A549 (cell line): ENCODE data around the gene LMBR1L. TPM values are rescaled to one million over a fixed set of nuclear protein-coding genes. Genes with fewer than 3 reads are reported as not detected.

ENCODE experiments used
- ATAC-seq, 2 experiments: fragments of 200-7000 bp in 1 of 2; fragments of >200 bp in 1 of 2; cut with Nextera tagmentation in 1 of 2; cut with Tn5 transposase in 1 of 2; 3 replicates each; pipeline versions ENCODE4 v1.8.0 to v1.9.1; 2018 to 2020; ENCODE audit warnings: mild to moderate bottlenecking in 1 of 2, moderate library complexity in 1 of 2
- CTCF ChIA-PET: fragments of 300-600 bp; sonication (Branson Sonifier 250); formaldehyde crosslinking; extraction: SDS; loops from one replicate; lab custom pipeline; 2021; ENCODE audit warnings: antibody characterized with exemption, inconsistent platforms; lab: Yijun Ruan, JAX
- POLR2A ChIA-PET: fragments of 350-600 bp; formaldehyde crosslinking; extraction: SDS; loops from one replicate; lab custom pipeline; 2021; ENCODE audit warnings: antibody characterized with exemption, inconsistent platforms; lab: Yijun Ruan, JAX
- DNase-seq, 2 experiments: peaks; one replicate each; pipeline versions ENCODE4 v3.0.0 to v3.0.0-alpha.2; 2011 to 2016; ENCODE audit warnings: low read depth in 1 of 2, low spot score in 1 of 2
- FAIRE-seq: peaks from 2 replicates; lab custom pipeline; 2011; peaks lifted over from hg19 to GRCh38; lab: Jason Lieb, UNC
- H3K27ac ChIP-seq, 2 experiments: fragments of >200 bp; sonication (Bioruptor Twin); formaldehyde crosslinking; 3 replicates each; pipeline ENCODE4 v1.5.1; 2016 to 2017
- H3K4me1 ChIP-seq: fragments of >200 bp; sonication (Bioruptor Twin); formaldehyde crosslinking; 3 replicates; pipeline ENCODE4 v1.6.1; 2016
- H3K4me2 ChIP-seq: fragments of >200 bp; sonication (Bioruptor Twin); formaldehyde crosslinking; 3 replicates; pipeline ENCODE4 v1.6.1; 2016
- H3K4me3 ChIP-seq: fragments of >200 bp; sonication (Bioruptor Twin); formaldehyde crosslinking; 3 replicates; pipeline ENCODE4 v1.5.1; 2016
- H3K9me3 ChIP-seq: fragments of >200 bp; sonication (Bioruptor Twin); formaldehyde crosslinking; 3 replicates; pipeline ENCODE4 v1.6.1; 2016
- CBX8 ChIP-seq: fragments of 200-600 bp; sonication (generic); IDR thresholded peaks from 2 replicates; pipeline ENCODE4 v1.6.1; 2016
- CEBPB ChIP-seq, 2 experiments: fragments of >200 bp in 1 of 2; sonication (Bioruptor Twin) in 1 of 2; formaldehyde crosslinking in 1 of 2; IDR thresholded peaks; 2 replicates each; pipeline ENCODE4 v1.6.1; 2012 to 2016
- FOXS1 ChIP-seq: fragments of 250-450 bp; sonication (Bioruptor Pico); IDR thresholded peaks from 2 replicates; pipeline ENCODE4 v1.5.0; 2020; ENCODE audit warnings: mild to moderate bottlenecking, moderate library complexity
- GATA3 ChIP-seq: IDR thresholded peaks from 2 replicates; pipeline ENCODE4 v1.6.1; 2012; ENCODE audit warnings: borderline replicate concordance
- HOXA7 ChIP-seq: fragments of 250-450 bp; sonication (Bioruptor Pico); IDR thresholded peaks from 2 replicates; pipeline ENCODE4 v1.5.0; 2020; ENCODE audit warnings: mild to moderate bottlenecking, moderate library complexity
- HOXB5 ChIP-seq: fragments of 250-450 bp; sonication (Bioruptor Pico); IDR thresholded peaks from 2 replicates; pipeline ENCODE4 v1.5.0; 2020; ENCODE audit warnings: mild to moderate bottlenecking, moderate library complexity
- JUN ChIP-seq, 2 experiments: fragments of >200 bp; sonication (Bioruptor Twin); formaldehyde crosslinking; IDR thresholded peaks; 2 replicates in 1 of 2; 3 replicates in 1 of 2; pipeline ENCODE4 v1.6.1; 2016 to 2017
- KDM1A ChIP-seq: fragments of 200-600 bp; sonication (generic); IDR thresholded peaks from 2 replicates; pipeline ENCODE4 v1.6.1; 2016; ENCODE audit warnings: low read depth, mild to moderate bottlenecking
- MAFK ChIP-seq: fragments of 450-650 bp; IDR thresholded peaks from 2 replicates; pipeline ENCODE4 v1.6.1; 2014; ENCODE audit not compliant: partially characterized antibody
- MAZ ChIP-seq: fragments of 150-350 bp; IDR thresholded peaks from 2 replicates; pipeline ENCODE4 v1.6.1; 2014; ENCODE audit warnings: antibody characterized with exemption, low read depth, low read length, borderline replicate concordance
- MYC ChIP-seq: IDR thresholded peaks from 2 replicates; pipeline ENCODE4 v1.6.1; 2012; ENCODE audit warnings: mild to moderate bottlenecking, inconsistent platforms, low read length, improper control_type of control experiment, borderline replicate concordance
- PHF8 ChIP-seq: fragments of 200-600 bp; sonication (generic); IDR thresholded peaks from 2 replicates; pipeline ENCODE4 v1.6.1; 2016; ENCODE audit warnings: low read depth, mild to moderate bottlenecking, antibody characterized with exemption, moderate library complexity, borderline replicate concordance
- POLR2A ChIP-seq: IDR thresholded peaks from 2 replicates; pipeline ENCODE4 v1.6.1; 2012; ENCODE audit warnings: mild to moderate bottlenecking, low read length
- POLR2AphosphoS2 ChIP-seq: conservative IDR thresholded peaks from 2 replicates; pipeline ENCODE4 v1.6.1; 2012; ENCODE audit warnings: low read length, improper control_type of control experiment, inconsistent platforms
- RAD21 ChIP-seq, 2 experiments: fragments of >200 bp in 1 of 2; sonication (Bioruptor Twin) in 1 of 2; formaldehyde crosslinking in 1 of 2; IDR thresholded peaks in 1 of 2; conservative IDR thresholded peaks in 1 of 2; 2 replicates in 1 of 2; 3 replicates in 1 of 2; pipeline ENCODE4 v1.6.1; 2012 to 2018; ENCODE audit warnings: inconsistent platforms in 1 of 2
- RARB ChIP-seq: fragments of 250-450 bp; sonication (Bioruptor Pico); IDR thresholded peaks from 2 replicates; pipeline ENCODE4 v1.8.0; 2021; ENCODE audit warnings: mild to moderate bottlenecking, moderate library complexity
- REST ChIP-seq: fragments of 200-600 bp; sonication (generic); IDR thresholded peaks from 2 replicates; pipeline ENCODE4 v1.6.1; 2016; ENCODE audit warnings: antibody characterized with exemption, mild to moderate bottlenecking, moderate library complexity
- RFX5 ChIP-seq: fragments of 450-650 bp; IDR thresholded peaks from 2 replicates; pipeline ENCODE4 v1.7.1; 2014; ENCODE audit warnings: antibody characterized with exemption, mild to moderate bottlenecking, moderate library complexity
- SMC3 ChIP-seq: fragments of >200 bp; sonication (Bioruptor Twin); formaldehyde crosslinking; IDR thresholded peaks from 3 replicates; pipeline ENCODE4 v1.6.1; 2018; ENCODE audit warnings: inconsistent platforms
- TP53 ChIP-seq: fragments of 250-450 bp; sonication (Bioruptor Pico); IDR thresholded peaks from 2 replicates; pipeline ENCODE4 v1.5.0; 2021; ENCODE audit warnings: mild to moderate bottlenecking, moderate library complexity
- USF2 ChIP-seq: fragments of 450-650 bp; IDR thresholded peaks from 2 replicates; pipeline ENCODE4 v1.6.1; 2014; ENCODE audit warnings: antibody characterized with exemption
- ZC3H11A ChIP-seq: fragments of 450-650 bp; IDR thresholded peaks from 2 replicates; pipeline ENCODE4 v1.6.1; 2014; ENCODE audit warnings: antibody characterized with exemption, mild to moderate bottlenecking
- WGBS: methylation state at CpG from one replicate; pipeline ENCODE4 v1.1.6; 2017; ENCODE audit errors: missing lambda C conversion rate; 5-methylcytosine and 5-hydroxymethylcytosine counted together
- polyA plus RNA-seq, 4 experiments: library from polyadenylated mRNA; depleted of rRNA in 3 of 4; stranded (reverse); fragments of >200 nt; fragmentation: RNase III in 1 of 4; extraction: RNeasy Plus Mini Kit Qiagen cat#74134 plus additional on column Dnase treatment in 1 of 4; gene quantifications; 2 replicates in 3 of 4; 3 replicates in 1 of 4; pipeline ENCODE4 v1.2.3, GENCODE V29; 2011 to 2017
- TF ChIP-seq, protein P1 (sequence below): IDR thresholded peaks from 2 replicates; pipeline ENCODE4 v1.6.1; 2012; ENCODE audit warnings: low read depth, borderline replicate concordance
- TF ChIP-seq, protein P2 (sequence below): fragments of >200 bp; sonication (Bioruptor Twin); formaldehyde crosslinking; IDR thresholded peaks from 3 replicates; pipeline ENCODE4 v1.6.1; 2016
- TF ChIP-seq, protein P3 (sequence below): fragments of 150-350 bp; IDR thresholded peaks from 2 replicates; pipeline ENCODE4 v1.6.1; 2014; ENCODE audit warnings: low read depth, mild to moderate bottlenecking, low read length
- TF ChIP-seq, protein P4 (sequence below): IDR thresholded peaks from 2 replicates; pipeline ENCODE4 v1.6.1; 2012

The LMBR1L gene
- polyA plus RNA-seq, 2 of the 4 experiments (the other 2 are of a cell fraction) = 16.7 to 25.1 TPM

- peak in 1 of 2 experiments; percentile 41 for DNase-seq
- peaks cover 27% of the 10 kb centered on the region for H3K4me1 ChIP-seq
- no peak for FAIRE-seq
- no peak; a peak in 1 of 6 replicates for ATAC-seq
- peak overlapping the region; percentile 93 for H3K4me3 ChIP-seq
- WGBS = 22% methylated on average over 9 of the region's 9 CpGs
- H3K9me3 ChIP-seq = no peaks in the 10 kb centered on the region
- TF ChIP-seq TP53 (CRISPR knock-in tag) (no peak), USF2 (no peak), POLR2A (no peak), MAZ (no peak), KDM1A (no peak), MAFK (no peak), HOXB5 (no peak), POLR2AphosphoS2 (no peak), CEBPB (IDR thresholded peaks at IDR 0.05) (no peak), ZC3H11A (no peak), HOXA7 (no peak), FOXS1 (CRISPR knock-in tag) (no peak), RARB (CRISPR knock-in tag) (no peak), PHF8 (no peak)
- H3K27ac ChIP-seq = peak overlapping the region; percentile 99
- H3K4me2 ChIP-seq = peak overlapping the region; percentile 95
- ChIA-PET CTCF (interaction anchor here (0.9 to 6.6 kb wide), 11 partner anchors 8 to 133 kb away, joined by 3 to 115 read pairs (median 21); partner anchors contain the start of genes DHH, LMBR1L and TUBA1C), POLR2A (interaction anchor here (0.8 to 3.4 kb wide), 17 partner anchors 18 to 160 kb away, joined by 3 to 66 read pairs (median 7); partner anchors contain the start of genes LMBR1L, PRKAG1, RHEBL1 and TUBA1A)
Observed at GRCh38 chr12:49131894-49132461, 21.3 kb upstream of the LMBR1L start.

GRCh38 chr12:49131051-49131893 is 20.6 kb upstream of the LMBR1L start, which contains the start of gene TUBA1B:
Gene TUBA1B, minus strand, starts transcription at chr12:49131395. Its CDS starts 95 bp downstream, at chr12:49131300.
- FAIRE-seq (no peak), ATAC-seq (peak; percentile 84 to 87), DNase-seq (peak; percentile 76 to 92)
- Histone ChIP-seq H3K4me2 (peak within 1 kb of the TSS; percentile 96), H3K9me3 (no peaks in the 10 kb centered on the region), H3K4me1 (peaks cover 27% of the 10 kb centered on the region), H3K27ac (peak within 1 kb of the TSS; percentile 99), H3K4me3 (peak within 1 kb of the TSS; percentile 93)
- ChIA-PET POLR2A (interaction anchor here (0.6 to 3.4 kb wide), 42 partner anchors 9 to 610 kb away, joined by 3 to 66 read pairs (median 4); partner anchors contain the start of genes DDN, DHH, LMBR1L and PRKAG1), CTCF (interaction anchor here (0.6 to 6.6 kb wide), 34 partner anchors 9 to 239 kb away, joined by 3 to 115 read pairs (median 4); partner anchors contain the start of genes DHH, LMBR1L, RHEBL1 and TUBA1C)
- 1% methylated on average over 46 of the region's 79 CpGs for WGBS
- TF ChIP-seq SMC3 (peak; percentile 12; the same call in 1 of the 3 replicates), FOXS1 (CRISPR knock-in tag) (no peak), RAD21 (conservative IDR thresholded peaks at IDR 0.05 in 1 of 2, IDR thresholded peaks at IDR 0.05 in 1 of 2) (0 out of 5 replicates have a peak, but pooled peaks of 1 of the 2 experiments have one; percentile 9), MYC (0 out of 2 replicates have a peak, but pooled peaks have one; percentile 68), REST (peak; percentile 55), RFX5 (0 out of 2 replicates have a peak, but pooled peaks have one; percentile 14), CEBPB (IDR thresholded peaks at IDR 0.05) (peak in 1 of 2 experiments; percentile 25; a peak in 1 of 4 replicates), ZC3H11A (peak; percentile 4; the same call in 1 of the 2 replicates), PHF8 (peak; percentile 99), MAFK (no peak), JUN (IDR thresholded peaks at IDR 0.05) (peak; percentile 98 to 99), GATA3 (peak; percentile 1; the same call in 1 of the 2 replicates), CBX8 (no peak)
- TF ChIP-seq, protein P1, sequence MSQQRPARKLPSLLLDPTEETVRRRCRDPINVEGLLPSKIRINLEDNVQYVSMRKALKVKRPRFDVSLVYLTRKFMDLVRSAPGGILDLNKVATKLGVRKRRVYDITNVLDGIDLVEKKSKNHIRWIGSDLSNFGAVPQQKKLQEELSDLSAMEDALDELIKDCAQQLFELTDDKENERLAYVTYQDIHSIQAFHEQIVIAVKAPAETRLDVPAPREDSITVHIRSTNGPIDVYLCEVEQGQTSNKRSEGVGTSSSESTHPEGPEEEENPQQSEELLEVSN = peak; percentile 93
- TF ChIP-seq, protein P2, sequence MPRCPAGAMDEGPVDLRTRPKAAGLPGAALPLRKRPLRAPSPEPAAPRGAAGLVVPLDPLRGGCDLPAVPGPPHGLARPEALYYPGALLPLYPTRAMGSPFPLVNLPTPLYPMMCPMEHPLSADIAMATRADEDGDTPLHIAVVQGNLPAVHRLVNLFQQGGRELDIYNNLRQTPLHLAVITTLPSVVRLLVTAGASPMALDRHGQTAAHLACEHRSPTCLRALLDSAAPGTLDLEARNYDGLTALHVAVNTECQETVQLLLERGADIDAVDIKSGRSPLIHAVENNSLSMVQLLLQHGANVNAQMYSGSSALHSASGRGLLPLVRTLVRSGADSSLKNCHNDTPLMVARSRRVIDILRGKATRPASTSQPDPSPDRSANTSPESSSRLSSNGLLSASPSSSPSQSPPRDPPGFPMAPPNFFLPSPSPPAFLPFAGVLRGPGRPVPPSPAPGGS = peak; percentile 100
- TF ChIP-seq, protein P3, sequence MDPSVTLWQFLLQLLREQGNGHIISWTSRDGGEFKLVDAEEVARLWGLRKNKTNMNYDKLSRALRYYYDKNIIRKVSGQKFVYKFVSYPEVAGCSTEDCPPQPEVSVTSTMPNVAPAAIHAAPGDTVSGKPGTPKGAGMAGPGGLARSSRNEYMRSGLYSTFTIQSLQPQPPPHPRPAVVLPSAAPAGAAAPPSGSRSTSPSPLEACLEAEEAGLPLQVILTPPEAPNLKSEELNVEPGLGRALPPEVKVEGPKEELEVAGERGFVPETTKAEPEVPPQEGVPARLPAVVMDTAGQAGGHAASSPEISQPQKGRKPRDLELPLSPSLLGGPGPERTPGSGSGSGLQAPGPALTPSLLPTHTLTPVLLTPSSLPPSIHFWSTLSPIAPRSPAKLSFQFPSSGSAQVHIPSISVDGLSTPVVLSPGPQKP = no peak
- TF ChIP-seq, protein P4, sequence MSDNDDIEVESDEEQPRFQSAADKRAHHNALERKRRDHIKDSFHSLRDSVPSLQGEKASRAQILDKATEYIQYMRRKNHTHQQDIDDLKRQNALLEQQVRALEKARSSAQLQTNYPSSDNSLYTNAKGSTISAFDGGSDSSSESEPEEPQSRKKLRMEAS = peak; percentile 96
